ENCODE data around the gene GLG1.
"Not testable (repeated sequence)": the region's sequence is repeated elsewhere in the genome, so short reads cannot be mapped to it uniquely, and the experiment has no call there.

The GLG1 gene

GRCh38 chr16:74431516-74431915 lies 175.4 kb downstream of the GLG1 start:
- TF ChIP-seq CTCF (IDR thresholded peaks at IDR 0.05; ENCODE audit: low read depth, low read length), result no peak

GRCh38 chr16:74430036-74430712 lies 176.7 kb downstream of the GLG1 start:
- DNase-seq (ENCODE audit: extremely low read depth, low read depth), result not testable (repeated sequence)
- TF ChIP-seq CTCF (IDR thresholded peaks at IDR 0.05; ENCODE audit: low read depth, low read length), result peak; percentile 59

More at GRCh38 chr16:74431516-74431915, 175.4 kb downstream of the GLG1 start:
- no peak for DNase-seq (ENCODE audit: extremely low read depth, low read depth)

GRCh38 chr16:74428493-74428892 lies 178.4 kb downstream of the GLG1 start:
- not testable (repeated sequence) for DNase-seq (ENCODE audit: extremely low read depth, low read depth)

GRCh38 chr16:74425751-74426150 lies 181.2 kb downstream of the GLG1 start:
- DNase-seq (ENCODE audit: extremely low read depth, low read depth), result not testable (repeated sequence)

GRCh38 chr16:74423721-74424120 lies 183.2 kb downstream of the GLG1 start:
- DNase-seq (ENCODE audit: extremely low read depth, low read depth), result not testable (repeated sequence)

- DNase-seq (ENCODE audit: extremely low read depth, low read depth), result not testable (repeated sequence)
These were observed 184.8 kb downstream of the GLG1 start for GRCh38 chr16:74422086-74422485.

- DNase-seq (ENCODE audit: extremely low read depth, low read depth), result not testable (repeated sequence)
These were observed 185.5 kb downstream of the GLG1 start for GRCh38 chr16:74421482-74421785.

- not testable (repeated sequence) for DNase-seq (ENCODE audit: extremely low read depth, low read depth)
These were observed 186.1 kb downstream of the GLG1 start, which contains the start of gene CLEC18B for GRCh38 chr16:74420612-74421481. TSS of gene CLEC18B (minus strand) at chr16:74421478. CDS start at chr16:74421270, 208 bp downstream.

- DNase-seq (ENCODE audit: extremely low read depth, low read depth), result not testable (repeated sequence)
These were observed 187.1 kb downstream of the GLG1 start for GRCh38 chr16:74419811-74420210.

- not testable (repeated sequence) for DNase-seq (ENCODE audit: extremely low read depth, low read depth)
These were observed 189.0 kb downstream of the GLG1 start for GRCh38 chr16:74417897-74418296.

- not testable (repeated sequence) for DNase-seq (ENCODE audit: extremely low read depth, low read depth)
These were observed 193.0 kb downstream of the GLG1 start for GRCh38 chr16:74413920-74414319.

GRCh38 chr16:74413485-74413884 lies 193.4 kb downstream of the GLG1 start:
- DNase-seq (ENCODE audit: extremely low read depth, low read depth), result not testable (repeated sequence)

- not testable (repeated sequence) for DNase-seq (ENCODE audit: extremely low read depth, low read depth)
These were observed 194.0 kb downstream of the GLG1 start for GRCh38 chr16:74412775-74413390.

- DNase-seq (ENCODE audit: extremely low read depth, low read depth), result not testable (repeated sequence)
These were observed 194.7 kb downstream of the GLG1 start for GRCh38 chr16:74412138-74412774.

- not testable (repeated sequence) for DNase-seq (ENCODE audit: extremely low read depth, low read depth)
These were observed 195.9 kb downstream of the GLG1 start for GRCh38 chr16:74410981-74411380.

GRCh38 chr16:74410057-74410957 lies 196.6 kb downstream of the GLG1 start:
- DNase-seq (ENCODE audit: extremely low read depth, low read depth), result not testable (repeated sequence)
